D721Med (cell line): ENCODE results near the gene RTN4RL1.
"Not testable (repeated sequence)": the region's sequence is repeated elsewhere in the genome, so short reads cannot be mapped to it uniquely, and the experiment has no call there.

ENCODE experiments used
- DNase-seq: peaks from one replicate; pipeline ENCODE4 v3.0.0; 2011; ENCODE audit warnings: low spot score; ENCODE audit not compliant: insufficient read length
- FAIRE-seq: peaks from 2 replicates; lab custom pipeline; 2011; peaks lifted over from hg19 to GRCh38; lab: Jason Lieb, UNC
- TF ChIP-seq, protein P1 (sequence below): IDR thresholded peaks from 2 replicates; pipeline ENCODE4 v1.5.1; 2012; ENCODE audit warnings: mild to moderate bottlenecking, control low read depth; ENCODE audit not compliant: insufficient read depth; ENCODE audit errors: missing control alignments

Gene RTN4RL1

DNA sequence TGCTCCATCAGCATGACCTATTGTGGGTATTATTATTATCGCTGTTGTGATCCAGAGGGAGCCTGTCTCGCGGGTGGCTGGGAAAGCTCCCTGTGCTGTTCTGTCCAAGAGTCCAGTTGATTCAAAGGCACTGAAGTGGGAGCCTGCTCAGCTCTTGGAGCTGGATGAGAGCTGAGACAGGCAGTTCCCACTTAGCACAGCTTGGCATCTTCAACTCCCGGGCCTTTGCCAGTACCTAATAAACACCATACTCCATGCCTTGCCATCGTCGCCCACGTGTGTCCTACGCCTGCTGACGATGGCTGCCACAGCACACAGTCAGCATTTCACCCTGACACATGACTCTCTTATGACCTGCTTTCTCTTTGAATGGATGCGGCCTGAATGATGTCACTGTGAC is 32.6 kb downstream of the RTN4RL1 start:
- TF ChIP-seq, protein P1, sequence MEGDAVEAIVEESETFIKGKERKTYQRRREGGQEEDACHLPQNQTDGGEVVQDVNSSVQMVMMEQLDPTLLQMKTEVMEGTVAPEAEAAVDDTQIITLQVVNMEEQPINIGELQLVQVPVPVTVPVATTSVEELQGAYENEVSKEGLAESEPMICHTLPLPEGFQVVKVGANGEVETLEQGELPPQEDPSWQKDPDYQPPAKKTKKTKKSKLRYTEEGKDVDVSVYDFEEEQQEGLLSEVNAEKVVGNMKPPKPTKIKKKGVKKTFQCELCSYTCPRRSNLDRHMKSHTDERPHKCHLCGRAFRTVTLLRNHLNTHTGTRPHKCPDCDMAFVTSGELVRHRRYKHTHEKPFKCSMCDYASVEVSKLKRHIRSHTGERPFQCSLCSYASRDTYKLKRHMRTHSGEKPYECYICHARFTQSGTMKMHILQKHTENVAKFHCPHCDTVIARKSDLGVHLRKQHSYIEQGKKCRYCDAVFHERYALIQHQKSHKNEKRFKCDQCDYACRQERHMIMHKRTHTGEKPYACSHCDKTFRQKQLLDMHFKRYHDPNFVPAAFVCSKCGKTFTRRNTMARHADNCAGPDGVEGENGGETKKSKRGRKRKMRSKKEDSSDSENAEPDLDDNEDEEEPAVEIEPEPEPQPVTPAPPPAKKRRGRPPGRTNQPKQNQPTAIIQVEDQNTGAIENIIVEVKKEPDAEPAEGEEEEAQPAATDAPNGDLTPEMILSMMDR: no peak
- DNase-seq (no peak), FAIRE-seq (no peak)

DNA sequence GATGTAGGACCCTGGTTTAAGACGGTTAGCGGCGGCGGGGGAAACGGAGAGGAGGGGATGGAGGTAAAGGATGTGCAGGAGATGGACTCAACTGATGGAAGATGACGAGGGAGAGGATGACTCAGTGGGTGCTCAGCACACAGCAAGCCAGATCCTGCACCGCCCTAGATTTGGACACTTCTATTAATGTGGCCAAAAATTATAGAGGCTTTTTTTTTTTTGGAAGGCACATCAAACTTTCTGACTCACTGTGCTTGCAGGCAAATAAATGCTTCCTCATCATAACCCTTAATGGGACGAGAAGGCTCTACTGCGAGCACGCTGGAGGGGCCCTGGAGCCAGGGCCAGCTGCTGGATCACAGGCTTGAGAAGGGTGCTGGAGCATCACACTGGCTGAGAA is 36.0 kb downstream of the RTN4RL1 start:
- TF ChIP-seq, protein P1: no peak
- DNase-seq: no peak
- FAIRE-seq: no peak

DNA sequence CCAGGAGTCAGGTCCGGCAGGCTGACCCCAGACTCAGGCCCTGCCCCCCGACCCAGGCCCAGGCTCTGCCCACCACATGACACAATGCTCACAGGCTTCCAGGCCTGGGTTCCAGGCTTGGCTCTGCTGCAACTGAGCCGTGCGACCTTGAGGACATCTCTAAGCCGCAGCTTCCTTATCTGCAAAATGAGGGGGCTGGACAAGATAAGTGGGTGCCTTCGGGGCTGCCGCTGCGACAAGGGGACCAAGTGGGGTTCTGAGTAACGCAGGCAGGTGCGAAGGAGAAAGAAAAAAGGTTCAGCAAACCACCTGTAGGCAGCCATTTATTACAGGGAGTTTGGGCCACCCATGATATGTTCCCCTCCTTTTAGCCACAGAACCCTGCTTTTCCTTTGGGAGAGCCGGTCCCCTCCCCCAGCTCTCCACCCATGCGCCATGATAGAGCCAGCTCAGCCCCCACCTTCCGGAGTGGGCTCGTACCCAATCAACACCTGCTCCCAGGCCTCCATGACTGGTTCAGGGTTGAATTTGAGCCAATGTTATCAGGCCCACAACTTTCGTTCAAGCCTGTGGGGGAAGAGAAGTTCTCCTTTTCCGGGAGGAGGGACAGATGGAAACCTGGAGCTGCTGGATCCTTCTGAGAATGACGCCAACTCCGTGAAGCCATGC is 38.2 kb downstream of the RTN4RL1 start:
- no peak for FAIRE-seq
- no peak for DNase-seq
- TF ChIP-seq, protein P1: no peak

DNA sequence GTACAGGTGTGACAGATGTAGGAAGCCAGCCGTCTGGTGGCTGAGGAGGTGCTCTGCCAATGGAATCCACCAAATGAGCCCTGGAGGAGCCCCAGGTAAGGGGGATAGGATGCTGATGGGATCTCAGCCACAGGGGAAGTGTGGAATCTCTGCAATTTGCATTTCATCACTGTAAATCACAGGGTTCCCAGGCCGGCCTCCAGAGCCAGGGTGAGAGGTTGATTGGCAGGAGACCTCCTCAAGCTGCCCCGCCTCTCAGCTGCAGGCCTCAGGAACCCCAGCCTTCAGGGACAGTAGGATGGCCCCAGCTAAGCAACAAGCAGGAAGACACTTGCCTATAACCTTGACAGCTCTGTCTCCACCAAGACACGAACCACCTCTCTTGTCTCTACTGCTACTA is 39.4 kb downstream of the RTN4RL1 start:
- no peak for FAIRE-seq
- no peak for DNase-seq
- TF ChIP-seq, protein P1: no peak

DNA sequence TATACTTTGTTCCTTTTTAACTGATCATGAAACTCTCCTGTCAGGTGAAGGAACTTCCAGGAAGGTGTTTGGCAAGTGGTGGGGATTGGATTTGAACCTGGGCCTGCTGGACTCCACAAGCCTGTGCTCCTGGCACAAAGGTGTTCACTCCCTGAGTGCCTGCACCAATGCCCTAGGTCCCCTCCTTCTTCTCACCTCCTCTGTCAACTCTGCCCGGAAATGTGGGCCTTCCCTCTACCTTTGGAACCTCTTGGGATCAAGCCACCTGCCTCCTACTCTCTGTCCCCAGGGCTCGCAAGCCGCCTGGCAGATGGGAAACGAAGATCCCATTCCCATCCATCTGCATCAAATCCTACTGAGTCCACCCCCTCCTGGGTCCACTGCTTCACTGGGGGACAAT is 40.0 kb downstream of the RTN4RL1 start:
- TF ChIP-seq, protein P1: no peak
- no peak for DNase-seq
- FAIRE-seq: no peak

DNA sequence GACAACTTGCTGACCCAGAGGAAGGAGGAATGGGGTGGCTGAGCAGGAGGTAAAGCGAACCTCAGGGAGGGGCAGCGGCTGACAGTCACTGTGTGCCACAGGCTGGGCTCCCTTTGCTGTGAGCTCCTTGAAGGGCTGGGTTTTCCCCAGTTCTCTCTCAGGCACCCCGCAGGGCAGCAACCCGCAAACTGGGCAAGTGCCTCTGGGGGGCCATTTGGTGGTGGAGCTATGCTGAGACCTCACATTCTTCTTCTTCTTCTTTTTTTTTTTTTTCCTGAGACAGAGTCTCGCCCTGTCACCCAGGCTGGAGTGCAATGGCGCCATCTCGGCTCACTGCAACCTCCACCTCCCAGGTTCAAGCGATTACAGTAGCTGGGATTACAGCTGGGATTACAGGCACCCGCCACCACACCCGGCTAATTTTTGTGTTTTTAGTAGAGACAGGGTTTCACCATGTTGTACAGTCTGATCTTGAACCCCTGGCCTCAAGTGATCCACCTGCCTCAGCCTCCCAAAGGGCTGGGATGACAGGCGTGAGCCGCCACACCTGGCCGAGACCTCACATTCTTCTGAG is 42.3 kb downstream of the RTN4RL1 start:
- FAIRE-seq, DNase-seq: not testable (repeated sequence)

DNA sequence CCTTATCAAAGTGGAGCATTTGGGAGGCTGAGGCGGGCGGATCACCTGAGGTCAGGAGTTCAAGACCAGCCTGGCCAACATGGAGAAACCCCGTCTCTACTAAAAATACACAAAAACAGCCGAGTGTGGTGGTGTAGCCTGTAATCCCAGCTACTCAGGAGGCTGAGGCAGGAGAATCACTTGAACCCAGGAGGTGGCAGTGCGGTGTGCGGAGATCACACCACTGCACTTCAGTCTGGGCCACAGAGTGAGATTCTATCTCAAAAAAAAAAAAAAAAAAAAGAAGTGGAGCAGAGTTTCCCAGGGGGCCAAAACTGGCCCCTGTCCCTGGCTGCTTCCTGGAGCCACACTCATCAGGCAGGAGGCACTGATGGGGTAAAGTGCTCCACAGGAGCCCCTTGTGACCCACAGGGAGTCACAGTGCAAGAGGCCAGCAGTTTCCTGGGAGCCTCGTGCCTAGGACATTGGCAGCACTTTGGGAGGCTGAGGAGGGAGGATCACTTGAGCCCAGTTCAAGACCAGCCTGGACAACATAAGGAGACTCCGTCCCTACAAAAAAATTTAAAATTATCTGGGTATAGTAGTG is 44.4 kb downstream of the RTN4RL1 start:
- TF ChIP-seq, protein P1: no peak
- no peak for FAIRE-seq

More for the DNA sequence above, 44.4 kb downstream of the RTN4RL1 start:
- no peak for DNase-seq
